NCI-H1694 treated with DMSO at 0.1 percent for 48 hours (cell line): ENCODE measurements around the gene EGR4.
A peak's percentile ranks its signal among the peaks of the same experiment; 100 is the strongest.

Experiments
- DNase-seq: peaks from one replicate; lab custom pipeline; 2025; lab: John Stamatoyannopoulos, UW

The EGR4 gene

GRCh38 chr2:73293534-73294171 is at the start of gene EGR4:
Gene EGR4, minus strand, starts transcription at chr2:73293548. Its CDS starts 231 bp downstream, at chr2:73293317.
- DNase-seq = peak; percentile 45

DNA sequence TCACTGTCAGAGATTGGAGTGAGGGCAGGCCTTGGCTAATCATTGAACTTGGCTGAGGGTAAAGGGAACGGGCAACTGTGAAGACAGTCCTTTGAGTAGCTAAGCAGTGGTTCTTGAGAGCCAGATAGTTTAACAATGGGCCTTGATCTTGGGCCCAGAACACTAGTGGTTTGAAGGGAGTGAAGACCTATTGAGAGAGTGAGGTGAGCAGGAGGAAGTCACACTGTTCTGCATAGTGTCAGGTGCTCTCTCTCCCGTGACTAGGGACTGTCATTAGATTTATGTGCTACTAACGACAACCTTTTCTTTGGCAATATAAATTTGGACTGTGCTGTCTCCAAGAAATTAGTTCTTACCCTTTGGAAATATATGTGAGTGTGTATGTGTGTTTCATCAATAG is 47.7 kb upstream of the EGR4 start:
- no peak for DNase-seq

DNA sequence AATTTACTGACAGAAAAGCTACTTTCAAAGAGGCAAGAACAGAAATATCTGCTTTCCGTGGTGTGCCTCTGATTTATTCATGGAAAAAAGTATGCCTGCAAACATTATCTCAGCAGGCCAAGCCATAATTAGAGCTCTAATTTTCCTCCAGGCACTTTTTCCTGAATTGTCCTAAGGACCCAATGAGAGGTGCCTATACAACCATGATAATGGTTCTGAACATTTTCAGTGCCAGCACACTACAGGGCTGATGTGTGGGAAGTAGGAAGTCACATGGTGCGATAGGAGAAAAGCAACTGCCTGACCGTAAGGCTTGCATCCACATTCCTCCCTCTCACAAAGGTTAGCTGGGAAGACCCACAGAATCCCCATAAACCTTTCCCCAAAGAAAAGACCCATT is 45.9 kb upstream of the EGR4 start:
- DNase-seq = no peak

- no peak for DNase-seq
Observed at GRCh38 chr2:73337828-73338227, 44.5 kb upstream of the EGR4 start.

DNA sequence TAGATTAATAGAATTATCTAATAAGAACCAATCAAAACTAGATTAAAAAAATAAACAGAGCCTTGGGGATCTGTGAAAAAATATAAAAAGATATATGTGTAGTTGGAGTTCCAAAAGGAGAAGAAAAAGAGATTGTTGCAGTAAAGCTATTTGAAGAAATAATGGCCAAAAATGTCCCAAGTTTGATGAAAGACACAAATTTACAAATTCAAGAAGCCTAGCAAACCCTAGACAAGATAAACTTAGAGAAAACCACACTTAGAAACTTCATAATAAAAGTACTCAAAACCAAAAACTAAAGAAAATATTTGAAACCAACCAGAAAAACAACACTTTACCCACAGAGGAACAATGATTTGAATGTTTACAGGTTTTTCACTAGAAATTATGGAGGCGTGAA is 41.3 kb upstream of the EGR4 start:
- no peak for DNase-seq

- no peak for DNase-seq
Observed at GRCh38 chr2:73334045-73334444, 40.7 kb upstream of the EGR4 start.

GRCh38 chr2:73333564-73333963 is 40.2 kb upstream of the EGR4 start:
- DNase-seq = no peak

DNA sequence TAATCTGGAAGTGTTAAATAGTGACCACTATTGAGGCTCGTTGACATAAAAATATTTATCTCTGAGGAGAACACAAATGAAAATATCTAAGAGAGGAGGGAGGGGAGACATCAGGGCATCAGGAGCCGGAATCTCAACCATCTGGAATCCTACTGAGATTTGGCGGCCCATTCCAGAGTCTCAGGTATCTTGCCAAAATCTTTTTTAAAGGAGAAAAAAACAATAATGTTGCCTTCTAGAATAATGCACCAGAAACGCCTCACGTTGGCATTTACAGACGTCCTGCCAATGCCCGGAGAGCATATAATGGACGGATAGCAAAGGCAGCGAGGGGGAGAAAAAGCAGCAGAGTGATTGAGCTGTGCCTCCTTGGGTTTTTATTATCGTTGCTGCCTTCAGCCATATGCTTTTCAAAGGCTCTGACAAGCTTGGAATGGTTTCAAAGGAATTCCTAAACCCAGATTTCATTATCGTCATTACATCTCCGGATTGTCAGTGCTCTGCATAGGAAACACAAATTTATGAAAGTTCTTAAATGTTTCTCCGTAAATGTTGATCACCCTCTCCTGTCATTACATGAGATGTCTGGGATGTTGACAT is 30.9 kb upstream of the EGR4 start:
- peak; percentile 18 for DNase-seq

GRCh38 chr2:73323551-73323950 is 30.2 kb upstream of the EGR4 start:
- DNase-seq = no peak

GRCh38 chr2:73314441-73314840 is 21.1 kb upstream of the EGR4 start:
- no peak for DNase-seq

GRCh38 chr2:73307720-73308119 is 14.4 kb upstream of the EGR4 start:
- no peak for DNase-seq

GRCh38 chr2:73301636-73302035 is 8.3 kb upstream of the EGR4 start:
- no peak for DNase-seq

DNA sequence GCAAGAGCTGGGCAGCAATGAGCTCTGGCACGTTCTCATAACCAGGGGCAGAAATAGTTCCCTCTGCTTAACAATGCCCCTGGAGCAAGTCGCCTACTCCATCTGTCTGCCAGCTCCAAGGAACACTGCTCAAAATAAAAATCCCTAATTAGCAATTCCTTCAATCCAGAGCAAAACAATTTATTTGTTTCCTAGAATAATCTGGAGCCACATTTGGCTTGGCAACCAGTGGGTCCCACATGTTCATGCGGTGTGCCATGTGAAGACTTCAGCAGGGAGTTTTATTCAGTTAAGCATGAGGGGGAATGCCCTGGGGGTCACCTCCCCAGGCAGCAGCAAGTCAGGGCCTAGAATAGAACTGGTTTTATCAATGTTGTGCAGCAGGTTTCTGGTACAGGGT is 7.6 kb upstream of the EGR4 start:
- DNase-seq = no peak

GRCh38 chr2:73297586-73297985 is 4.2 kb upstream of the EGR4 start:
- no peak for DNase-seq

- DNase-seq = no peak
Observed at GRCh38 chr2:73297151-73297559, 3.8 kb upstream of the EGR4 start.

GRCh38 chr2:73295751-73296400 is 2.5 kb upstream of the EGR4 start:
- no peak for DNase-seq

- no peak for DNase-seq
Observed at GRCh38 chr2:73294239-73294638, 891 bp upstream of the EGR4 start.

DNA sequence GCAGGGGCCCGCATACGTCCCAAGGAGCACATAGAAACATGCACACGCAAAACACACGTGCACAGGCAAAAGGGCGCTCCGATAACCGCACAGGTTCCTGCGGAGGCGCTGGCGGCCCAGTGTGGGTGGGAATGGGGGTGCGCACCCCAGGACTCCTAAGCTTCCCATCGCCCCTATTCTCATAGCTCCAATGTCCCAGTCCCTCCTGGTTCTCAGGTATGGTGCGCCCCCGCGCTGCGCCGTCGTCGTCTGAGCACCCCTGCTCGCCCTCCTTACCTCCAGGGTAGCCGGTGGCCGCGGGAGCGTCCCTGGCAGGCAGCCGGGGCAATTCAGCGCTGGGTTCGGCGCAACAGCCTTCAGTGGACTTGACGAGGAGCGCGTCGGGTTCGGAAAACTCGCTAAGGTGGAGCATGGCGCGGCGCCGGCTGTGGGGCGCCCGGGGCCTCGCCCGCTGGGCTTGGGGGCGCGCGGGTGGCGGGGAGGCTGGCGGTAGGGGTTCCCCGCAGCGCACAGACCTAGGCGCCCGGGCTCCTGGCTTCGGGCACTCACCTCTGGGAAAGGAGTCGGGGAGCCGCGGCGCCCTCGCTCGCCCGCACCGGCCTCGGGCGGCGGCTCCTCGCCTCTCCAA is 328 bp downstream of the EGR4 start:
- DNase-seq = no peak

DNA sequence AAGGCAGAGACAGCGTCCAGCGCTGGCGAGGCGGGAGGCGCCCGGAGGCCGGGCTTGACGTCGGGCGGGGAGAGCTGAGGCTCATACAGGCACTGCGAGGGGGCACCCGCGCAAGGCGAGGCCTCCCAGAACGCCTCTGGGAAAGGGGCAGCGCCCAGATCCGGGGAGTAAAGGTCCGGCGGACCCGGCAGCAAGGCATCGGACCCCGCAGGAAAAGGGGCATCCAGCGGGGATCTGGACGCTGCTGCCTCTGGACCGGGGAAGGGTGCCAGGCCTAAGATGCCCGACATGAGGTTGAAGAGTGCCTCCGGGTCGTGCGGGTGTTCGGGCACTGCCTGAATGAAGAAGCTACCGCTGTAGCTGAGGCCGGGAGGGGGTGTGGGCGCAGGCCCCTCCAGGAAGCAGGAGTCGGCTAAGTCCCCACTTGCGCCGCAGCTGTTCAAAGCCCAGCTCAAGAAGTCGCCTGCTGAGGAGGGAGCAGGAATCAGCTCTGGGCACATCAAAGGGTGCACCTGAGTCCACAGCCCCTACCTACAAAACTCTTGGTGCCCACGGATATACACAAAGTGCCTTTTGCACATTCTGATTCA is 937 bp downstream of the EGR4 start:
- no peak for DNase-seq

- no peak for DNase-seq
Observed at GRCh38 chr2:73291461-73292315, 1.7 kb downstream of the EGR4 start.

GRCh38 chr2:73291093-73291460 is 2.3 kb downstream of the EGR4 start:
- no peak for DNase-seq
